Osteocyte (in vitro differentiated cells): ENCODE data around the gene NACC2. TPM values are rescaled to one million over a fixed set of nuclear protein-coding genes. Genes with fewer than 3 reads are reported as not detected.

Experiments
- DNase-seq: peaks from one replicate; pipeline ENCODE4 v3.0.0; 2021; ENCODE audit warnings: mixed read lengths; ENCODE audit not compliant: unreplicated experiment; ENCODE audit errors: extremely low spot score
- H3K27ac Mint-ChIP-seq: one replicate; pipeline ENCODE4 v1.8.0; 2021; ENCODE audit warnings: mild to moderate bottlenecking, mixed read lengths; ENCODE audit not compliant: unreplicated experiment
- H3K27me3 Mint-ChIP-seq: one replicate; pipeline ENCODE4 v1.8.0; 2021; ENCODE audit warnings: mixed read lengths; ENCODE audit not compliant: unreplicated experiment
- H3K36me3 Mint-ChIP-seq: one replicate; pipeline ENCODE4 v1.8.0; 2021; ENCODE audit warnings: mixed read lengths; ENCODE audit not compliant: unreplicated experiment
- H3K4me1 Mint-ChIP-seq: one replicate; pipeline ENCODE4 v1.8.0; 2021; ENCODE audit warnings: mixed read lengths; ENCODE audit not compliant: unreplicated experiment
- H3K4me3 Mint-ChIP-seq: one replicate; pipeline ENCODE4 v1.8.0; 2021; ENCODE audit warnings: mild to moderate bottlenecking, moderate library complexity, mixed read lengths; ENCODE audit not compliant: unreplicated experiment
- H3K9me3 Mint-ChIP-seq: one replicate; pipeline ENCODE4 v1.8.0; 2021; ENCODE audit warnings: mixed read lengths; ENCODE audit not compliant: unreplicated experiment
- CTCF ChIP-seq: fragments of 200-600 bp; sonication (generic); IDR thresholded peaks from 2 replicates; pipeline ENCODE4 v1.5.0; 2021; ENCODE audit warnings: antibody characterized with exemption, mild to moderate bottlenecking, moderate library complexity
- total RNA-seq: library from RNA; stranded (reverse); gene quantifications from 2 replicates; pipeline ENCODE4 v1.2.1, GENCODE V29; 2021

Gene NACC2
- total RNA-seq, 1 donor from 2014 or later: 40.1 TPM

DNA sequence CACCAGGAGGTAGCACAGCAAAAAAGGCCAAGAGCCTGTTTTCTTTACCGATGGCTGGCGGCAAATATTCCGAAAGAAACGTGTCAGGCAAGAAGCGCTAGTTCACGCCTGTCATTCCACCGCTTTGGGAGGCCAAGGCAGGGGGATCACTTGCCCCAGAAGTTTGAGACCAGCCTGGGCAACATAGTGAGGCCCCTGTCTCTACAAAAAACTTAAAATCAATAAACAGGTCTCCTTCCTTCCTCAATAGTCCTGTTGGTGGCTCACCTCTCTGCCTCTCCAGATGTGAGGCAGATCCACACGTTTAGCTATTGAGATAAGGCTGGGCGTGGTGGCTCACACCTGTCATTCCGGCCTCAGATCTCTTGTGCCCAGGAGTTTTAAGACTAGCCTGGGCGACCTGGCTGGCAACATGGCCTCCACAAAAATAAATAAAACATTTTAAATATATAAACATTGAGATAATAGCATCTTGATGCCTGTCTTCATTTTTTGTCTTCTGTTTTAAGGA is 24.8 kb upstream of the NACC2 start:
- H3K36me3 Mint-ChIP-seq: peaks cover 4% of the 10 kb centered on the region
- DNase-seq: no peak
- peaks cover 2% of the 10 kb centered on the region for H3K9me3 Mint-ChIP-seq
- peak overlapping the region; percentile 71 for H3K4me3 Mint-ChIP-seq
- H3K4me1 Mint-ChIP-seq: peaks cover 1% of the 10 kb centered on the region
- H3K27me3 Mint-ChIP-seq: no peaks in the 10 kb centered on the region
- no peak for TF ChIP-seq CTCF
- peak overlapping the region; percentile 34 for H3K27ac Mint-ChIP-seq

- no peaks in the 10 kb centered on the region for H3K9me3 Mint-ChIP-seq
- peak overlapping the region; percentile 74 for H3K4me3 Mint-ChIP-seq
- H3K36me3 Mint-ChIP-seq: peaks cover 10% of the 10 kb centered on the region
- H3K4me1 Mint-ChIP-seq: peaks cover 1% of the 10 kb centered on the region
- peak overlapping the region; percentile 34 for H3K27ac Mint-ChIP-seq
- TF ChIP-seq CTCF: no peak
- H3K27me3 Mint-ChIP-seq: no peaks in the 10 kb centered on the region
- DNase-seq: no peak
These were observed 24.2 kb upstream of the NACC2 start for GRCh38 chr9:136119061-136119882.

DNA sequence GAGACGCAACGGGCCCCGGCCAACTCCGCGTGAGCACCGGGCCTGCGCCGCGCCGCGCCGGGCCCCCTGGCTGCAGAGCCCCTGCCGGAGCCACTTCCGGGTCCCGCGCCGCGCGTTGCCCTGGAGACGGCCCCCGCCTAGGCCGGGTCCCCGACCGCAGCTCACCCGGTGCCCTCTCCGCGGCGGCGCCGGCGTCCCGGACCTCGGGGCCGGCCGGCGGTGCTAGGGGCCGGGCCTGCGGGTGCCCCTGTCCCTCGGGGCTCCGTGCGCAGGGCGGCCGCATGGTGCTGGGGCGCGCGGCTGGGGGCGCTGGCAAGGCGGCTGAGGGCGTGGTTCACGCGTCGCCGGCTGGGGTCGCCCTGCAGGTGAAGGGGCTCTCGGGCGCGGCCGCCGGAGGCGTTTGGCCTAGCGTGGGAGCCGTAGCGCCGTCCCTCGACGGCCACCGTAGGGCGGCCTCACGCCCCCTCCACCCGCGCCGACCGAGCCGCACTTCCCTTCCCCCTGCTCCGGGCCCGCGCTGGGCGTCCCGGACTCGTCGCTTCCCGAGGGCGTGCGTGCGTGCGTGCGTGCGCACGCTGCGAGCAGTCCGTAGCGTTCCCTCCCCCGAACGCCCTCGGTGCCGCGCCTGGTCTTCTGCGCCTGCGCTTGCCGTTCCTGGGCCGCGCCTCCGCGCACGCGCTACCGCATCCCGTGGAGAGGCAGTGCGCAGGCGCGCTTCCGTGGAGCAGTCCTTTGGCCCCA is 23.4 kb upstream of the NACC2 start, which contains the start of gene TMEM250:
TSS of gene TMEM250 (minus strand) at position 556 of the 741 bp plus-strand sequence. CDS start 1,975 bp downstream, outside the sequence.
- TF ChIP-seq CTCF: peak; percentile 7
- Mint-ChIP-seq H3K27ac (peak within 1 kb of the TSS; percentile 56), H3K27me3 (no peaks in the 10 kb centered on the region), H3K36me3 (peaks cover 11% of the 10 kb centered on the region), H3K9me3 (no peaks in the 10 kb centered on the region), H3K4me1 (peaks cover 1% of the 10 kb centered on the region), H3K4me3 (peak within 1 kb of the TSS; percentile 74)
- DNase-seq: peak; percentile 99

DNA sequence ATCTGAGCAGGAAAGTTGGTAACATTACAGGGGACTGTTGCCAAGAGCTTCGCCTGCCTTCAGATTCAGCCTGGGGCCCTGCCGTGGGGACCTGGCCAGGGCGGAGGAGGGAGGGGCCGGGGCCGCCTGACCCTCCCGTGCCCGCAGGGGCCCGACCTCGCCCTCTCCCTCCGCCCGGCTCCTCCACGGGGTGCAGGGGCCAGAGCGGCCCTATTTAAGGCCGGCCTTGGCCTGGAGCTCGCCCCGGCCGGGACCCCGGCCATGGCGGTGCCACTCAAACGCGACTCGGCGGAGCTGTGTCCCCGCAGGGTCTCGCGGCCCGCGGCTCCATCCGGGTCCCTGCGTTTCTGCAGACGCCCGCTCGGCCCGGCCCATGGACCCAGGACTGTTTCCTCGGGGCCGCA is 22.8 kb upstream of the NACC2 start:
- Mint-ChIP-seq H3K9me3 (no peaks in the 10 kb centered on the region), H3K4me1 (peaks cover 3% of the 10 kb centered on the region), H3K27me3 (no peaks in the 10 kb centered on the region), H3K27ac (peak overlapping the region; percentile 56), H3K4me3 (peak overlapping the region; percentile 67), H3K36me3 (peaks cover 11% of the 10 kb centered on the region)
- TF ChIP-seq CTCF: no peak
- no peak for DNase-seq
